Thyroid gland (tissue), 4 donors: Measurements from ENCODE around the gene EPB41L1. TPM values are rescaled to one million over a fixed set of nuclear protein-coding genes. Genes with fewer than 3 reads are reported as not detected.

Source experiments
- DNase-seq, 2 donors: peaks; one replicate each; pipeline ENCODE4 v3.0.0-alpha.2; 2019
- H3K27ac ChIP-seq, 3 donors: fragments of 200-600 bp; sonication (generic); 1 replicate in 2 of 3; 2 replicates in 1 of 3; pipeline ENCODE4 v1.5.1; 2016 to 2019; ENCODE audit warnings: mild to moderate bottlenecking in 1 of 3, moderate library complexity in 1 of 3
- H3K27me3 ChIP-seq: fragments of 200-600 bp; sonication (generic); one replicate; pipeline ENCODE4 v1.5.1; 2019
- H3K36me3 ChIP-seq, 2 donors: fragments of 200-600 bp; sonication (generic); one replicate each; pipeline ENCODE4 v1.5.1; 2016 to 2019
- H3K4me1 ChIP-seq, 2 donors: fragments of 200-600 bp; sonication (generic); one replicate each; pipeline ENCODE4 v1.5.1; 2017 to 2019
- H3K4me3 ChIP-seq, 3 donors: fragments of 200-600 bp; sonication (generic); replicated peaks in 1 of 3; 1 replicate in 2 of 3; 2 replicates in 1 of 3; pipeline ENCODE4 v1.5.1; 2016; ENCODE audit warnings: mild to moderate bottlenecking in 1 of 3
- H3K9me3 ChIP-seq: fragments of 200-600 bp; sonication (generic); one replicate; pipeline ENCODE4 v1.5.1; 2017
- CTCF ChIP-seq, 6 experiments: fragments of 200-600 bp in 3 of 6; fragments of 450-650 bp in 3 of 6; sonication (generic) in 3 of 6; IDR thresholded peaks; one replicate each; pipeline ENCODE4 v1.5.1; 2016 to 2019; ENCODE audit warnings: antibody characterized with exemption in 6 of 6, mild to moderate bottlenecking in 2 of 6, inconsistent platforms in 1 of 6, moderate library complexity in 1 of 6
- POLR2A ChIP-seq, 2 donors: fragments of 450-650 bp; IDR thresholded peaks; one replicate each; pipeline ENCODE4 v1.6.1; 2017; ENCODE audit warnings: antibody characterized with exemption in 2 of 2, mild to moderate bottlenecking in 2 of 2, moderate library complexity in 1 of 2
- WGBS, 2 donors: methylation state at CpG; one replicate each; pipeline ENCODE4 v1.1.5; 2017; 5-methylcytosine and 5-hydroxymethylcytosine counted together
- intact Hi-C: fragments of 100-400 bp; cut with DNase I; formaldehyde crosslinking; loops from one replicate; pipeline ENCODE4 v1.15.1; 2023
- total RNA-seq, 4 donors: library from RNA; depleted of rRNA; stranded (reverse); fragments of >200 nt; gene quantifications; one replicate each; pipeline ENCODE4 v1.2.3, GENCODE V29; 2016

EPB41L1 gene
- total RNA-seq, 4 donors from 2014 or later = 15.4 to 75.2 (median 42.3) TPM

GRCh38 chr20:36203861-36204260 lies 49.3 kb downstream of the EPB41L1 start:
- no peak overlapping the region for H3K27ac ChIP-seq
- H3K4me3 ChIP-seq = no peak overlapping the region
- H3K36me3 ChIP-seq = peaks cover 4 to 7% of the 10 kb centered on the region in 2 donors
- intact Hi-C loops = no loop called here
- no peaks in the 10 kb centered on the region for H3K27me3 ChIP-seq
- peaks cover 0 to 6% of the 10 kb centered on the region in 2 donors for H3K4me1 ChIP-seq
- H3K9me3 ChIP-seq = no peaks in the 10 kb centered on the region
- TF ChIP-seq CTCF (IDR thresholded peaks at IDR 0.05) = no peak
- no peak for TF ChIP-seq POLR2A (IDR thresholded peaks at IDR 0.05)
- DNase-seq = peak; percentile 42 to 44
- WGBS, 2 donors = 66 to 70% methylated on average over 3 of the region's 3 CpGs

- Histone ChIP-seq H3K27me3 (no peaks in the 10 kb centered on the region), H3K36me3 (peaks cover 4 to 7% of the 10 kb centered on the region in 2 donors), H3K9me3 (no peaks in the 10 kb centered on the region), H3K27ac (no peak overlapping the region), H3K4me1 (peaks cover 0 to 6% of the 10 kb centered on the region in 2 donors), H3K4me3 (no peak overlapping the region)
- TF ChIP-seq CTCF (IDR thresholded peaks at IDR 0.05) (no peak), POLR2A (IDR thresholded peaks at IDR 0.05) (no peak)
- 83 to 95% methylated on average over 3 of the region's 3 CpGs for WGBS, 2 donors
- intact Hi-C loops = loop anchor here (5.0 kb wide), 1 partner anchor 227 kb away; no protein-coding TSS in a partner anchor
- no peak for DNase-seq
Measured at GRCh38 chr20:36205026-36205425, 50.5 kb downstream of the EPB41L1 start.

- H3K27me3 ChIP-seq = no peaks in the 10 kb centered on the region
- intact Hi-C loops = loop anchor here (5.0 kb wide), 1 partner anchor 226 kb away; no protein-coding TSS in a partner anchor
- H3K27ac ChIP-seq = no peak overlapping the region
- no peak overlapping the region for H3K4me3 ChIP-seq
- no peak for TF ChIP-seq POLR2A (IDR thresholded peaks at IDR 0.05)
- TF ChIP-seq CTCF (IDR thresholded peaks at IDR 0.05) = no peak
- DNase-seq = no peak
- H3K9me3 ChIP-seq = no peaks in the 10 kb centered on the region
- 80 to 87% methylated on average over 8 to 9 of the region's 9 CpGs for WGBS, 2 donors
- H3K36me3 ChIP-seq = peaks cover 4 to 7% of the 10 kb centered on the region in 2 donors
- H3K4me1 ChIP-seq = peaks cover 0 to 6% of the 10 kb centered on the region in 2 donors
Measured at GRCh38 chr20:36206068-36206467, 51.5 kb downstream of the EPB41L1 start.

GRCh38 chr20:36206641-36207040 lies 52.1 kb downstream of the EPB41L1 start:
- 91 to 92% methylated on average over 9 of the region's 9 CpGs for WGBS, 2 donors
- no peaks in the 10 kb centered on the region for H3K9me3 ChIP-seq
- H3K27ac ChIP-seq = no peak overlapping the region
- H3K27me3 ChIP-seq = no peaks in the 10 kb centered on the region
- no peak for DNase-seq
- H3K4me1 ChIP-seq = peaks cover 0 to 6% of the 10 kb centered on the region in 2 donors
- TF ChIP-seq POLR2A (IDR thresholded peaks at IDR 0.05) = no peak
- no peak for TF ChIP-seq CTCF (IDR thresholded peaks at IDR 0.05)
- intact Hi-C loops = loop anchor here (5.0 kb wide), 1 partner anchor 226 kb away; no protein-coding TSS in a partner anchor
- no peak overlapping the region for H3K4me3 ChIP-seq
- peaks cover 4 to 7% of the 10 kb centered on the region in 2 donors for H3K36me3 ChIP-seq

GRCh38 chr20:36207602-36208001 lies 53.1 kb downstream of the EPB41L1 start:
- no peak for DNase-seq

More at GRCh38 chr20:36207602-36208001, 53.1 kb downstream of the EPB41L1 start:
- intact Hi-C loops = loop anchor here (5.0 kb wide), 1 partner anchor 225 kb away; no protein-coding TSS in a partner anchor
- 85 to 93% methylated on average over 9 to 11 of the region's 11 CpGs for WGBS, 2 donors
- Histone ChIP-seq H3K27ac (no peak overlapping the region), H3K4me1 (peaks cover 0 to 6% of the 10 kb centered on the region in 2 donors), H3K36me3 (peaks cover 4 to 12% of the 10 kb centered on the region in 2 donors), H3K9me3 (no peaks in the 10 kb centered on the region), H3K27me3 (no peaks in the 10 kb centered on the region), H3K4me3 (no peak overlapping the region)
- no peak for TF ChIP-seq CTCF (IDR thresholded peaks at IDR 0.05)
- TF ChIP-seq POLR2A (IDR thresholded peaks at IDR 0.05) = no peak
